HepG2 (cell line): Measurements from ENCODE around the gene KRTAP12-3. TPM values are rescaled to one million over a fixed set of nuclear protein-coding genes. Genes with fewer than 3 reads are reported as not detected.
"Not testable (repeated sequence)": the region's sequence is repeated elsewhere in the genome, so short reads cannot be mapped to it uniquely, and the experiment has no call there.

ENCODE experiments used
- ATAC-seq: fragments of 200-7000 bp; cut with Tn5 transposase; 3 replicates; pipeline ENCODE4 v1.9.1; 2020; ENCODE audit warnings: mild to moderate bottlenecking, moderate library complexity
- BruUV-seq: library from RNA; stranded (reverse); fragments of 400-500 nt; replicated peaks from 2 replicates; lab custom pipeline; 2021; lab: Mats Ljungman, UMichigan
- CTCF ChIA-PET: fragments of 300-600 bp; formaldehyde crosslinking; extraction: SDS; loops from one replicate; lab custom pipeline; 2021; ENCODE audit warnings: low total read pairs, inconsistent platforms, low intra/inter-chr PET ratio; lab: Yijun Ruan, JAX
- POLR2A ChIA-PET: fragments of 350-600 bp; sonication (Branson Sonifier 250); formaldehyde crosslinking; loops from one replicate; lab custom pipeline; 2020; ENCODE audit warnings: antibody characterized with exemption, inconsistent platforms; lab: Yijun Ruan, JAX
- DNase-seq: peaks from one replicate; pipeline ENCODE4 v3.0.0-alpha.2; 2015; ENCODE audit warnings: low spot score
- FAIRE-seq: peaks from 3 replicates; lab custom pipeline; 2011; peaks lifted over from hg19 to GRCh38; lab: Jason Lieb, UNC
- H2AFZ ChIP-seq: one replicate; pipeline ENCODE4 v1.6.1; 2011; ENCODE audit warnings: low read length, inconsistent platforms
- H3K27ac ChIP-seq: fragments of 300-600 bp; 3 replicates; pipeline ENCODE4 v1.8.0; 2011; ENCODE audit warnings: mixed run types, mild to moderate bottlenecking, mixed read lengths, low read length, inconsistent platforms; ENCODE audit not compliant: insufficient read depth; ENCODE audit errors: extremely low read length
- H3K27me3 ChIP-seq, 2 experiments: fragments of 200-600 bp in 1 of 2; 2 replicates in 1 of 2; 3 replicates in 1 of 2; pipeline versions ENCODE4 v1.6.0 to v1.8.0; 2011; ENCODE audit warnings: low read length in 2 of 2, mild to moderate bottlenecking in 2 of 2, moderate library complexity in 2 of 2, inconsistent platforms in 1 of 2; ENCODE audit not compliant: insufficient read depth in 2 of 2, control insufficient read depth in 1 of 2
- H3K36me3 ChIP-seq, 2 experiments: fragments of 200-600 bp in 1 of 2; replicated peaks in 1 of 2; 2 replicates in 1 of 2; 3 replicates in 1 of 2; pipeline versions ENCODE4 v1.5.1 to v1.8.0; 2011; ENCODE audit warnings: low read length in 2 of 2, inconsistent platforms in 1 of 2; ENCODE audit not compliant: insufficient read depth in 2 of 2, control insufficient read depth in 1 of 2
- H3K4me1 ChIP-seq: 2 replicates; pipeline ENCODE4 v1.5.1; 2012; ENCODE audit warnings: low read length, inconsistent platforms; ENCODE audit not compliant: insufficient read depth
- H3K4me2 ChIP-seq: 2 replicates; pipeline ENCODE4 v1.6.0; 2011; ENCODE audit warnings: low read depth, low read length, inconsistent platforms
- H3K4me3 ChIP-seq, 3 experiments: fragments of 200-600 bp in 1 of 3; sonication (generic), shearing (Covaris generic) in 1 of 3; replicated peaks in 1 of 3; 2 replicates each; pipeline ENCODE4 v1.5.1; 2011 to 2016; ENCODE audit warnings: low read length in 3 of 3, inconsistent platforms in 2 of 3, low read depth in 2 of 3, mild to moderate bottlenecking in 2 of 3, control low read depth in 1 of 3, mixed read lengths in 1 of 3; ENCODE audit not compliant: insufficient read depth in 1 of 3
- H3K79me2 ChIP-seq: one replicate; pipeline ENCODE4 v1.6.1; 2011; ENCODE audit warnings: low read length, inconsistent platforms; ENCODE audit not compliant: insufficient read depth
- H3K9ac ChIP-seq: 2 replicates; pipeline ENCODE4 v1.6.0; 2011; ENCODE audit warnings: mild to moderate bottlenecking, low read depth, low read length, inconsistent platforms; ENCODE audit not compliant: insufficient read depth
- H3K9me3 ChIP-seq: 2 replicates; pipeline ENCODE4 v1.5.1; 2012; ENCODE audit warnings: mild to moderate bottlenecking, low read length
- H4K20me1 ChIP-seq: 2 replicates; pipeline ENCODE4 v1.6.0; 2011; ENCODE audit warnings: inconsistent platforms, mild to moderate bottlenecking, low read length, moderate library complexity; ENCODE audit not compliant: insufficient read depth
- WGBS: methylation state at CpG from one replicate; pipeline ENCODE4 v1.1.6; 2017; ENCODE audit warnings: low lambda C conversion rate; 5-methylcytosine and 5-hydroxymethylcytosine counted together
- in situ Hi-C: cut with HindIII; loops from 2 replicates; pipeline ENCODE4 v1.10.0; 2017; ENCODE audit warnings: low pct_unique_long_range_greater_than_20kb; ENCODE audit not compliant: extremely low pct_ligation_motif_present
- intact Hi-C: fragments of 100-400 bp; cut with micrococcal nuclease; formaldehyde crosslinking; loops from one replicate; pipeline ENCODE4 v1.10.0; 2022; ENCODE audit not compliant: unreplicated experiment
- polyA plus RNA-seq, 8 experiments: library from polyadenylated mRNA; depleted of rRNA in 3 of 8; stranded (reverse) in 7 of 8; unstranded in 1 of 8; fragments of >200 nt; fragmentation: Illumina TruSeq in 4 of 8; extraction: Trizol in 4 of 8; gene quantifications; 2 replicates each; pipeline versions ENCODE4 v1.2.1 to v1.2.3, GENCODE V29; 2011 to 2016; ENCODE audit warnings: low read depth in 4 of 8, missing spikeins in 1 of 8, mixed read lengths in 1 of 8; ENCODE audit not compliant: insufficient read depth in 1 of 8
- total RNA-seq, 5 experiments: library from RNA; depleted of rRNA; stranded (reverse); fragments of >200 nt; fragmentation: Illumina TruSeq; extraction: Trizol; gene quantifications; 2 replicates each; pipeline ENCODE4 v1.2.3, GENCODE V29; 2016; ENCODE audit warnings: low read depth in 1 of 5

The KRTAP12-3 gene
- total and polyA plus RNA-seq, 2 of the 13 experiments (the other 11 are each of a cell fraction or from before 2014, with no cell fraction given) = not detected

DNA sequence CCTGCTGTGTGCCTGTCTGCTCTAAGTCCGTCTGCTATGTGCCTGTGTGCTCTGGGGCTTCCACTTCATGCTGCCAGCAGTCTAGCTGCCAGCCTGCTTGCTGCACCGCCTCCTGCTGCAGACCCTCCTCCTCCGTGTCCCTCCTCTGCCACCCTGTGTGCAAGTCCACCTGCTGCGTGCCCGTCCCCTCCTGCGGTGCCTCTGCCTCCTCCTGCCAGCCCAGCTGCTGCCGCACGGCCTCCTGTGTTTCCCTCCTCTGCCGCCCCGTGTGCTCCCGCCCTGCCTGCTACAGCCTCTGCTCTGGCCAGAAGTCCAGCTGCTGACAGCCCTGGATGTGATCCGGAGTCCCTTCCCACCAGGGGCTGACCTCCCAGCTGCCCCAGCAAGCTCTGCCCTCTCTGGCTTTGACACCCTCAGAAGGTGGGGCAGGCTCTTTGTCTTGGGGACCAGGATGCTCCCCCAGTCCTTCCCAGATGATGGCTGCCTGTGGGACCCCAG is 19.8 kb upstream of the KRTAP12-3 start:
- H3K4me1 ChIP-seq, H2AFZ ChIP-seq, H3K9me3 ChIP-seq, H3K27ac ChIP-seq, FAIRE-seq, H3K4me3 ChIP-seq, in situ Hi-C loops, CTCF ChIA-PET, H3K9ac ChIP-seq, H4K20me1 ChIP-seq, H3K79me2 ChIP-seq, BruUV-seq, H3K27me3 ChIP-seq, H3K36me3 ChIP-seq, DNase-seq, H3K4me2 ChIP-seq, POLR2A ChIA-PET: not testable (repeated sequence)
- ATAC-seq = peak; percentile 84
- intact Hi-C loops = loop anchor here (10.0 kb wide), 1 partner anchor 57 kb away; the partner anchor contains the start of gene KRTAP10-12
- WGBS = 10% methylated on average over 2 of the region's 12 CpGs

DNA sequence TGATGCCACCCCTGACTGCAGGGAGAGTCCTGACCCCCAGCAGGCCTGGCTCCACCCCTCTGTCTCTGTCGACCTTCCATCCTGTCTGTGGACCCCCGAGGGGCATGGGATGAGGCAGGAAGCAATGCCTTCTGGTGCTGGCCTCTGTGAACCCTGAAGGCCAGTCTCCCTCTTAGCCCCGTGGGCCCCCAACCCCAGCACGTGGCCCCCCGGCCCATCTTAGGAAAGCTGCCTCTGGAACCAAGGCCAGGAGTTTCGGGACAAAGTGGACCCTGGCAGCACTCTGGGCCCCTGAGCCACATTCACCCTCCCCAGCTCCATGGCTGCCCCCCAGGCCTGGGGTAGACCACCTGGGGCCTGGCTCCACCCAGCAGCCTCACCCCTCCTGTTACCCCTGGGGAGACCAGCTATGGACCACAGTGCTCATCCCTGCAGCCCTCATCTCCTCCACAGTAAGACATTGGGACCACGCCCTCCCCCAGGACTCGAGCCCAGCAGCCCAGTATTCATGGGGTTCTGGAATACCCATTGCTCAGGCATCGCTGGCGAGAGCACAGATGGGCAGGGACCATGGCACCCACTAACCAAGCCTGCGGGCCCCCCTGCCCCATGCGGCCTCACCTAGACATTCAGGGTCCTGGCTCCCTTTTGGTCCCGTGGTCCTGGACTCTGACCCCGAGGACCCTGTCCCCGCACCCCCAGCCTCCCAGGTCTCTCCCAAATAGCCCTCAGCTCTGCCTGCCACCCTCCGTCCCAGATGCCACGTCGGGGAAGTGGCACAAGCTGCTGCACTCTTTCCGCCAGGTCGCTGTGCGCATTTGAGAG is 19.0 kb upstream of the KRTAP12-3 start:
- H3K4me1 ChIP-seq, H3K79me2 ChIP-seq, H3K4me3 ChIP-seq, BruUV-seq, H3K4me2 ChIP-seq, CTCF ChIA-PET, H2AFZ ChIP-seq, H4K20me1 ChIP-seq, in situ Hi-C loops, DNase-seq, ATAC-seq, H3K9ac ChIP-seq, FAIRE-seq, H3K9me3 ChIP-seq, H3K36me3 ChIP-seq, POLR2A ChIA-PET, H3K27me3 ChIP-seq, H3K27ac ChIP-seq: not testable (repeated sequence)
- intact Hi-C loops = loop anchor here (10.0 kb wide), 1 partner anchor 56 kb away; the partner anchor contains the start of gene KRTAP10-12
- WGBS = 42% methylated on average over 10 of the region's 21 CpGs
